ENCODE data around the gene POU2AF2.
"Not testable (repeated sequence)": the region's sequence is repeated elsewhere in the genome, so short reads cannot be mapped to it uniquely, and the experiment has no call there.

The POU2AF2 gene

GRCh38 chr11:111301004-111301841 is 55.7 kb downstream of the POU2AF2 start:
- FAIRE-seq: no peak
- DNase-seq (ENCODE audit: low spot score): no peak

- no peak for DNase-seq (ENCODE audit: low spot score)
- no peak for FAIRE-seq
Observed at GRCh38 chr11:111301842-111302118, 56.3 kb downstream of the POU2AF2 start.

GRCh38 chr11:111302298-111302697 is 56.8 kb downstream of the POU2AF2 start:
- DNase-seq (ENCODE audit: low spot score) (no peak), FAIRE-seq (no peak)

DNA sequence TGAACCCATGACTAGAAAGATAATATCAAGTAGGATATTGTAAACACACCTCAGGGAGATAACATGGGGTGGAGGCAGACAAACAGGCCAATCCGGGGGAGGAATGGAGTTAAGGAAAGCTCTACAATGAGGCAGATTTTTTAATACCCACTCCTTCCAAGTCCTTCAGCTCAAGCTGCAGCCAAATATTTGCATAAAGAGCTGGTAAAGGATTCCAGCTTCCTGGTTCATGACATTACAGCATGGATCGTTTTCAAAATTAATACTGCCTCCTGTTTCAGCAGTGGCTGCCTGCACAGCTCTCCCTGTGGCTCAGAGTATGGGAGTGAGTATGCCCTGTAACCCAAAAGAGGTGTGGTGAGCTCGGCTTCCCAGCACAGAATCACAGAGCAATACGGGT is 57.9 kb downstream of the POU2AF2 start:
- no peak for DNase-seq (ENCODE audit: low spot score)
- no peak for FAIRE-seq

GRCh38 chr11:111305162-111305802 is 59.8 kb downstream of the POU2AF2 start:
- peak; percentile 13 for FAIRE-seq
- no peak for DNase-seq (ENCODE audit: low spot score)

- FAIRE-seq (no peak), DNase-seq (ENCODE audit: low spot score) (no peak)
Observed at GRCh38 chr11:111305876-111306275, 60.4 kb downstream of the POU2AF2 start.

- FAIRE-seq (no peak), DNase-seq (ENCODE audit: low spot score) (no peak)
Observed at GRCh38 chr11:111306321-111306720, 60.8 kb downstream of the POU2AF2 start.

- FAIRE-seq (no peak), DNase-seq (ENCODE audit: low spot score) (no peak)
Observed at GRCh38 chr11:111307472-111308108, 62.1 kb downstream of the POU2AF2 start.

- FAIRE-seq: peak; percentile 27
Observed at GRCh38 chr11:111308140-111308539, 62.6 kb downstream of the POU2AF2 start.

GRCh38 chr11:111309215-111309915 is 63.8 kb downstream of the POU2AF2 start:
- no peak for DNase-seq (ENCODE audit: low spot score)

More at GRCh38 chr11:111308140-111308539, 62.6 kb downstream of the POU2AF2 start:
- DNase-seq (ENCODE audit: low spot score): no peak

GRCh38 chr11:111310088-111310487 is 64.6 kb downstream of the POU2AF2 start:
- FAIRE-seq (no peak), DNase-seq (ENCODE audit: low spot score) (no peak)

More at GRCh38 chr11:111309215-111309915, 63.8 kb downstream of the POU2AF2 start:
- no peak for FAIRE-seq

- DNase-seq (ENCODE audit: low spot score) (no peak), FAIRE-seq (no peak)
Observed at GRCh38 chr11:111310723-111311122, 65.2 kb downstream of the POU2AF2 start.

- FAIRE-seq (no peak), DNase-seq (ENCODE audit: low spot score) (no peak)
Observed at GRCh38 chr11:111312076-111312475, 66.6 kb downstream of the POU2AF2 start.

DNA sequence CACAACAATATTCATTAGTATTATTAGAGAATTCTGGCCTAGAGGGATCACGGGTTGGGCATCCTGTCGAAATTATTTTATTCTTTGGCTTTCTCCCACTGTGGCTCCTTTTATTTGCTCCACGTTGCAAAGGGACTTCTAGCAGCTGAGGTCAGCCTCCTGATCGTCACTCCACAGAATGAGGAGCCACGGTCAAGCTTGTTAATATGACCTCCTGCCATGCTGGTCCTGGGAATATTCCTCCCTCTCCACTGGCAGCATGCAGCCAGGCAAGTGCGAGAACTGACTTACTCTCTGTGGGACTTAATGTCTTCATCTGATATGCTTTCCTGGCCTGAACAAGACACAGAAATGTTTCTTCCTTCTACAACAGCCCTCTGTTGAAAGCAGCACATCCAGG is 73.8 kb downstream of the POU2AF2 start:
- DNase-seq (ENCODE audit: low spot score): no peak
- FAIRE-seq: peak; percentile 71

- not testable (repeated sequence) for FAIRE-seq; DNase-seq (ENCODE audit: low spot score)
Observed at GRCh38 chr11:111320199-111320598, 74.7 kb downstream of the POU2AF2 start.

DNA sequence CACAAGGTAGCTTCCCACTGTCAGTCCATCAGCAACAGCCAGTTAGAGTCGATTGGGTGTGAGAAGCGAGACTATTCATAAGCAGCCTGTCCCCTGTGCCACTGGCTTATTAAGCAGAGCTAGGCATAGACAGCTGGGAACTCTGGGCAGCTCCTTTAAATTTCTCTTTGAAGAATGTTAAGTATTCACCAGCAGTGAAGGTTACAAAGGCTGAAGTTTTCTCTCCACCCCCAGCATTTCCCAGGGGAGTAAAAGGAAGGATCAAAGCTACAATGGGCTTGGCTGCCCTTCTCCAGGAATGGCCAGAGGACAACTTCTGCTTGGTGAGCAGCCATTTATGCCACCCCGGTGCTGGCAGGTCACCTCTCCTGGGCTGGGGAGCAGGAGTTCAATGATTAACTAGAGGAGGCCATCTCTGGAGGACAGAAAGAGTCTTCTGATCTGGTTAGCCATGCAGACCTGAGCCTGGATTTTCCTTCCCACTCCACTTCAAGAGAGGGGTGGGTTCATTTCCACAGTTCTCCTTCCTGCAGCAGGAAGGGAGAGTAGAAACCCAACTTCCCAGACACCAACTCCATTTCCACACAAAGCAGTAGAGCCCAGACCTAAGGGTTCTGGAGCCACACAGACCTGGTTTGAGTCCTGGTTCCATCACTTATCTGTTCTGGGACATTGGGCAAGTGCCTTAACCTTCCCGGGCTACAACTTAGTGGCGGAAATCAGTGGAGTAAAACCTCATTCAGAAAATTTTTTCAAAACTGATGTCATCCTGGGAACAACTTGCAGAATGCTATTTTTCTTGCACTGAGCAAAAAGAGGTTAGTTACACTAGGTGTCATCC is 75.4 kb downstream of the POU2AF2 start:
- DNase-seq (ENCODE audit: low spot score): no peak
- no peak for FAIRE-seq

- DNase-seq (ENCODE audit: low spot score): no peak
- no peak for FAIRE-seq
Observed at GRCh38 chr11:111322534-111322933, 77.0 kb downstream of the POU2AF2 start.

GRCh38 chr11:111324277-111324720 is 78.8 kb downstream of the POU2AF2 start:
- no peak for DNase-seq (ENCODE audit: low spot score)
- FAIRE-seq: no peak

- DNase-seq (ENCODE audit: low spot score) (no peak), FAIRE-seq (no peak)
Observed at GRCh38 chr11:111325259-111325658, 79.7 kb downstream of the POU2AF2 start.

DNA sequence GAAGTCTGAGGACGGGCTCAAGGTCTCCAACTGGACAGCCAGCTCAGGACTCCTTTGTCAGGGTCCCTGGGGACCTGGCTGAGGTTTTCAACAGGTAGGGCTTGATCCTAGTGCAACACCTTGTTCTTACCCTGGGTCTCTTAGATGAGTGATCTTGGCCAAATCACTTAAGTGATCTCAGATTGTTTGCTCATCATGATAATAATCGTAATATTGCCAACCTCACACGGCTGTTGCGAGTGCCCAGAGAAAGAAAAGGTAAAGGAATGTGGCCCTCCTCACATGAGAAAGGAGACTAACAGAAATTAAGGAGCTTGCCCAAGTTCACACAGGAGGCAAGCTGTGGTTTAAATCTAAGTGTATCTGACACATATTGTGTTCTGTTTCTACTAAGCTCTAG is 81.3 kb downstream of the POU2AF2 start:
- FAIRE-seq: no peak

More for the DNA sequence above, 81.3 kb downstream of the POU2AF2 start:
- DNase-seq (ENCODE audit: low spot score): no peak

Data from urothelium cell line (cell line).